HFFc6 (cell line): Measurements from ENCODE around the gene RARB. TPM values are rescaled to one million over a fixed set of nuclear protein-coding genes. Genes with fewer than 3 reads are reported as not detected.

ENCODE experiments used
- DNase-seq: peaks from one replicate; pipeline ENCODE4 v3.0.0-alpha.2; 2018
- H3K27ac Mint-ChIP-seq: 2 replicates; pipeline ENCODE4 v1.8.0; 2020; ENCODE audit warnings: mild to moderate bottlenecking, mixed read lengths
- H3K27me3 Mint-ChIP-seq: 2 replicates; pipeline ENCODE4 v1.8.0; 2021; ENCODE audit warnings: mild to moderate bottlenecking, moderate library complexity, mixed read lengths; ENCODE audit not compliant: insufficient read depth
- H3K36me3 Mint-ChIP-seq: 2 replicates; pipeline ENCODE4 v1.8.0; 2021; ENCODE audit warnings: low read depth, mixed read lengths
- H3K4me1 Mint-ChIP-seq: 2 replicates; pipeline ENCODE4 v1.8.0; 2020; ENCODE audit warnings: low read depth, mixed read lengths
- H3K4me3 Mint-ChIP-seq: 2 replicates; pipeline ENCODE4 v1.8.0; 2020; ENCODE audit warnings: mild to moderate bottlenecking, moderate library complexity, mixed read lengths
- H3K9me3 Mint-ChIP-seq: 2 replicates; pipeline ENCODE4 v1.8.0; 2020; ENCODE audit warnings: mild to moderate bottlenecking, mixed read lengths
- total RNA-seq, 6 experiments: library from RNA; stranded (reverse); fragmentation: NEBNext Ultra II Directional; extraction: Animal tissue kit (Norgen Biotek cat#: 25700); gene quantifications; 2 replicates in 1 of 6; 3 replicates in 5 of 6; pipeline ENCODE4 v1.2.3, GENCODE V29; 2021
- TF ChIP-seq, protein P1 (sequence below): fragments of 200-600 bp; sonication (generic); IDR thresholded peaks from 2 replicates; pipeline ENCODE4 v1.5.0; 2021; ENCODE audit warnings: antibody characterized with exemption, mild to moderate bottlenecking

Gene RARB
- total RNA-seq, 6 experiments from 2014 or later: 1.6 to 2.4 (median 1.8) TPM; not detected in 2

DNA sequence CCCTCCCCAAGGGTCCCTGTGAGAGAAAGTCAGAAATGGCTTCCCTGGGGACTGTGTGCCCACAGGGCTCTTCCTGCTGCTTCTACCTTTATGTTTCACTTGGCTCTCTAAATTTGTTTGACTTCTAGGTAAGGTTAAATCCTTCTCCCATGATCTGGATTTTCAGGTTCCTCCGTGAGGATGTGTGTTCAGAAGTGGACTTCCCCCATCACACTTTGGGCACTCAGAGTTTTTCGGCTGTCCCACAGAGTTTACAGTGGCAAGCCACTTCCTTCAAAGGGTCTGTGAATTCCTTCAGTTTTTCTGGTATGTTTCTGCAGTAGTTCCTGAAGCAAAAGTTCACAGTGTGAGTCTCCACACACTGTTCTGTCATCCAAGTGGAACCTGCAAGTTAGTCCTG lies 30.9 kb upstream of the RARB start:
- H3K36me3 Mint-ChIP-seq: no peaks in the 10 kb centered on the region
- H3K4me1 Mint-ChIP-seq: no peaks in the 10 kb centered on the region
- H3K9me3 Mint-ChIP-seq: peaks cover 6% of the 10 kb centered on the region; the same call in 1 of the 2 replicates
- no peak overlapping the region for H3K4me3 Mint-ChIP-seq
- no peaks in the 10 kb centered on the region; the same call in 1 of the 2 replicates for H3K27me3 Mint-ChIP-seq
- H3K27ac Mint-ChIP-seq: no peak overlapping the region
- TF ChIP-seq, protein P1, sequence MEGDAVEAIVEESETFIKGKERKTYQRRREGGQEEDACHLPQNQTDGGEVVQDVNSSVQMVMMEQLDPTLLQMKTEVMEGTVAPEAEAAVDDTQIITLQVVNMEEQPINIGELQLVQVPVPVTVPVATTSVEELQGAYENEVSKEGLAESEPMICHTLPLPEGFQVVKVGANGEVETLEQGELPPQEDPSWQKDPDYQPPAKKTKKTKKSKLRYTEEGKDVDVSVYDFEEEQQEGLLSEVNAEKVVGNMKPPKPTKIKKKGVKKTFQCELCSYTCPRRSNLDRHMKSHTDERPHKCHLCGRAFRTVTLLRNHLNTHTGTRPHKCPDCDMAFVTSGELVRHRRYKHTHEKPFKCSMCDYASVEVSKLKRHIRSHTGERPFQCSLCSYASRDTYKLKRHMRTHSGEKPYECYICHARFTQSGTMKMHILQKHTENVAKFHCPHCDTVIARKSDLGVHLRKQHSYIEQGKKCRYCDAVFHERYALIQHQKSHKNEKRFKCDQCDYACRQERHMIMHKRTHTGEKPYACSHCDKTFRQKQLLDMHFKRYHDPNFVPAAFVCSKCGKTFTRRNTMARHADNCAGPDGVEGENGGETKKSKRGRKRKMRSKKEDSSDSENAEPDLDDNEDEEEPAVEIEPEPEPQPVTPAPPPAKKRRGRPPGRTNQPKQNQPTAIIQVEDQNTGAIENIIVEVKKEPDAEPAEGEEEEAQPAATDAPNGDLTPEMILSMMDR: no peak
- no peak for DNase-seq

DNA sequence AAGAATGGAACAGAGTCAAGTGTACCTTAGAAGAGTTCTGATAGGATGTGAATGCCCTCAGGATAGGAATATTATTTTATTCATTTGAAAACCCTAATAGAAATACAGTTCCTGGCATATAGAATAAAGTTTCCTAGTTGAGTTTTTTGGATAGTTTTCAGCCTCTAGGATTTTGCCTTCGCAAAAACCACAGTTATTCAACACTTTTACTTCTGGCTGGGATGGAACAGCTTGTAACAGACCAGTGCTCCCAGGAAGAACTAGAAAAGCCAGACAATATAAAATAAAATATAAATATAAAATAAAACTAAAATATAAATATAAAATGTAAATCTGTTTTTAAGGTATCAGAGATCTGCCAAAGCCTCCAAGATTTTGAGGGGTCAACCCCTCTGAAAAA lies 27.5 kb upstream of the RARB start:
- TF ChIP-seq, protein P1: no peak

DNA sequence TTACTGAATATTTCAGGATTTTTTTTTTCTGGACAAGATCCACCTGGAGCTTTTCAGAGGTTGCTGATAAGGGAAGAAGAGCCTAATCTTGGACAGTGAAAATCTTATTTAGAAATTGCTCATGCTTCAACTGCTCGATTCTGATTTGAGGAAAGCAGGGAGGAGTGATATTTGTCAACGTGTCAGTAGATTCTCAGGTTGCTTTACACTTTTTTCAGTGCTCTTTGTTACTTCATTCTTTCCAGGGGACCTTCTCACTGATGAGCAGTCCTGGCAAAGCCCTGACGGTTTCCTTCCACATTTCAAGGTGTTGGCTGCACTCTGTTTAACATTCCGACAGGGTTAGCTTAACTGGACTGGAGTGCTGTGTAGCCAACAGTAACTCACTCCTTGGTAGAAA lies 24.1 kb upstream of the RARB start:
- TF ChIP-seq, protein P1: no peak
- Mint-ChIP-seq H3K27me3 (no peaks in the 10 kb centered on the region; the same call in 1 of the 2 replicates), H3K4me3 (no peak overlapping the region), H3K4me1 (no peaks in the 10 kb centered on the region; the same call in 1 of the 2 replicates), H3K36me3 (no peaks in the 10 kb centered on the region), H3K9me3 (no peaks in the 10 kb centered on the region), H3K27ac (no peak overlapping the region)
- no peak for DNase-seq

More for the DNA sequence above, 27.5 kb upstream of the RARB start:
- Mint-ChIP-seq H3K9me3 (no peaks in the 10 kb centered on the region; the same call in 1 of the 2 replicates), H3K4me1 (no peaks in the 10 kb centered on the region; the same call in 1 of the 2 replicates), H3K27me3 (no peaks in the 10 kb centered on the region; the same call in none of the 2 replicates), H3K4me3 (no peak overlapping the region), H3K27ac (no peak overlapping the region), H3K36me3 (no peaks in the 10 kb centered on the region)
- DNase-seq: no peak

DNA sequence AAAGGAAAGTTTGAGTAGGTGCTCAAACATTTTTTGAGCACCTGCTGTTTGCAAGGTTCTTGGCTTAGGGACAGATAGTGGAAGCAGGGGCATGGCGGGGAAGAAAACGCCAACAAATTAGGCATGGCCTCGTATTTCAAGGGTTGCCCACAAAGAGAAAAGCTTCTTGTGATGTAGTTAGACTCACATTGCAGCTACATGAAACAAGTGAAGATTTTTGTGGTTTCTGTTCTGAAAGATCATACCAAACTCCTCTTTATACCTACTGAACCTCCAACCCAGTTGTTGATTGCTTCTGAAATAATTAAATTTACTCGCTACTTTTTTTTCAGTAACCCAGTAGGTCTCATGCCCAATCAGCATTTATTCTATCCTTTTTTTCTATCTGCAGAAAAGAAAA lies 23.5 kb upstream of the RARB start:
- H3K27me3 Mint-ChIP-seq: no peaks in the 10 kb centered on the region; the same call in 1 of the 2 replicates
- no peaks in the 10 kb centered on the region for H3K36me3 Mint-ChIP-seq
- TF ChIP-seq, protein P1: no peak
- H3K9me3 Mint-ChIP-seq: no peaks in the 10 kb centered on the region
- no peak for DNase-seq
- no peak overlapping the region for H3K4me3 Mint-ChIP-seq
- H3K4me1 Mint-ChIP-seq: no peaks in the 10 kb centered on the region; the same call in 1 of the 2 replicates
- H3K27ac Mint-ChIP-seq: no peak overlapping the region

DNA sequence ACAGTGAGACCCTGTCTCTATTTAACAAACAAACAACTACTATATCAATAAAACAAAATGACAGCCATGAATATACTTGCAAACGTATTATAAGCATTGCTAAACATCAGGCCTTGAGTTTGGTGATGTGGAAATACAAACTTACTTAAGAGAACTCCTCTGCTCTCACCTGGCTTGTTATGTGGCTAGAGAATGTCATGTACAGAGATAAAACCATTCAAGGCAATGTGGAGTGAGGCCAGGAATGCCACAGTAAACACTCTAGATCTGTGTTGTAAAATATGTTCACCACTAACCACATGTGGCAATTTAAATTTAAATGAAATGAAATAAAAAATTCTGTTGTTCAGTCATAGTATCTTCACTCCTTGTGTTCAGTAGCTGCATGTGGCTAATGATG lies 22.7 kb upstream of the RARB start:
- H3K4me1 Mint-ChIP-seq: no peaks in the 10 kb centered on the region; the same call in 1 of the 2 replicates
- no peaks in the 10 kb centered on the region for H3K36me3 Mint-ChIP-seq
- H3K4me3 Mint-ChIP-seq: no peak overlapping the region
- TF ChIP-seq, protein P1: no peak
- no peaks in the 10 kb centered on the region; the same call in 1 of the 2 replicates for H3K27me3 Mint-ChIP-seq
- DNase-seq: no peak
- no peaks in the 10 kb centered on the region for H3K9me3 Mint-ChIP-seq
- no peak overlapping the region for H3K27ac Mint-ChIP-seq

DNA sequence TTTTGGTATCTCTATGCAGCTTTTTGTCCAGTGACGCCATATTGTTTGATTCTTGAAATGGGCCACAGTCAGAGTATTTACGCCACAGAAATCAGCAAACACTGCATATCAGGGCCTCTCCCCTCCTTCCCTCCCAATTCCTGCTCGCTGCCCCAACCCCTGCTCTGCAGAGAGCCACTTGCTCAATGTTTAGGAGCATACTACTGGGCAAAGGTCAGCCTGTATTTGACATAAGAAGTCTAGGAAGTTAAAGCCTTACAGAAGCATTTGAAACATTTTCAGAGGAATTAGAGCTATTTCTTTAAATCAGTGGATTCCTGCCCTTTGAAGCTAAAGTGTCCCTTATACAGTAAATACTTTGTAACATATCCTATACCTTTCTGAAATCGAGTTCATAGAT lies 17.4 kb upstream of the RARB start:
- Mint-ChIP-seq H3K9me3 (no peaks in the 10 kb centered on the region; the same call in 1 of the 2 replicates), H3K4me1 (peaks cover 11% of the 10 kb centered on the region; the same call in 1 of the 2 replicates), H3K27ac (no peak overlapping the region), H3K4me3 (no peak overlapping the region), H3K36me3 (no peaks in the 10 kb centered on the region), H3K27me3 (no peaks in the 10 kb centered on the region; the same call in 1 of the 2 replicates)
- TF ChIP-seq, protein P1: no peak
- DNase-seq: no peak
